DND-41 (cell line): ENCODE results near the gene CCN5.

Source experiments
- ATAC-seq: fragments of 200-7000 bp; cut with Tn5 transposase; 3 replicates; pipeline ENCODE4 v1.9.1; 2021; ENCODE audit warnings: low read depth; ENCODE audit not compliant: insufficient read depth
- DNase-seq: peaks from one replicate; pipeline ENCODE4 v3.0.0-alpha.2; 2020
- H2AFZ ChIP-seq: 2 replicates; pipeline ENCODE4 v1.6.0; 2012; ENCODE audit warnings: low read depth, low read length
- H3K27ac ChIP-seq: 2 replicates; pipeline ENCODE4 v1.5.1; 2012; ENCODE audit warnings: low read length, inconsistent platforms
- H3K27me3 ChIP-seq: fragments of 200-600 bp; sonication (generic); 2 replicates; pipeline ENCODE4 v1.6.0; 2012; ENCODE audit warnings: low read length, mild to moderate bottlenecking, inconsistent platforms; ENCODE audit not compliant: insufficient read depth, poor library complexity
- H3K36me3 ChIP-seq: 2 replicates; pipeline ENCODE4 v1.5.1; 2012; ENCODE audit warnings: low read length, inconsistent platforms; ENCODE audit not compliant: insufficient read depth
- H3K4me1 ChIP-seq: 2 replicates; pipeline ENCODE4 v1.5.1; 2012; ENCODE audit warnings: mild to moderate bottlenecking, low read length; ENCODE audit not compliant: insufficient read depth
- H3K4me2 ChIP-seq: 2 replicates; pipeline ENCODE4 v1.6.0; 2012; ENCODE audit warnings: mild to moderate bottlenecking, moderate library complexity, low read length, inconsistent platforms; ENCODE audit not compliant: insufficient read depth
- H3K4me3 ChIP-seq, 2 experiments: fragments of 200-600 bp in 1 of 2; shearing (Covaris generic) in 1 of 2; 2 replicates each; pipeline ENCODE4 v1.5.1; 2012 to 2016; ENCODE audit warnings: inconsistent platforms in 2 of 2, low read length in 2 of 2, mild to moderate bottlenecking in 2 of 2, low read depth in 1 of 2, moderate library complexity in 1 of 2
- H3K79me2 ChIP-seq: 2 replicates; pipeline ENCODE4 v1.6.0; 2012; ENCODE audit warnings: low read length, inconsistent platforms; ENCODE audit not compliant: insufficient read depth
- H3K9ac ChIP-seq: 2 replicates; pipeline ENCODE4 v1.6.0; 2012; ENCODE audit warnings: low read depth, mild to moderate bottlenecking, inconsistent platforms, low read length, moderate library complexity
- H3K9me3 ChIP-seq: 2 replicates; pipeline ENCODE4 v1.5.1; 2012; ENCODE audit warnings: low read length, moderate library complexity, mild to moderate bottlenecking, inconsistent platforms; ENCODE audit not compliant: insufficient read depth, severe bottlenecking
- H4K20me1 ChIP-seq: 2 replicates; pipeline ENCODE4 v1.6.0; 2012; ENCODE audit warnings: low read length; ENCODE audit not compliant: insufficient read depth
- EZH2 ChIP-seq: IDR thresholded peaks from 3 replicates; pipeline ENCODE4 v1.6.1; 2012; ENCODE audit warnings: borderline replicate concordance, low read depth, mild to moderate bottlenecking, moderate library complexity, low read length, inconsistent platforms; ENCODE audit not compliant: severe bottlenecking
- TF ChIP-seq, protein P1 (sequence below): IDR thresholded peaks from 2 replicates; pipeline ENCODE4 v1.5.1; 2012; ENCODE audit warnings: borderline replicate concordance, low read length, moderate library complexity, mild to moderate bottlenecking; ENCODE audit not compliant: poor library complexity, severe bottlenecking; ENCODE audit errors: extremely low read depth

Gene CCN5

DNA sequence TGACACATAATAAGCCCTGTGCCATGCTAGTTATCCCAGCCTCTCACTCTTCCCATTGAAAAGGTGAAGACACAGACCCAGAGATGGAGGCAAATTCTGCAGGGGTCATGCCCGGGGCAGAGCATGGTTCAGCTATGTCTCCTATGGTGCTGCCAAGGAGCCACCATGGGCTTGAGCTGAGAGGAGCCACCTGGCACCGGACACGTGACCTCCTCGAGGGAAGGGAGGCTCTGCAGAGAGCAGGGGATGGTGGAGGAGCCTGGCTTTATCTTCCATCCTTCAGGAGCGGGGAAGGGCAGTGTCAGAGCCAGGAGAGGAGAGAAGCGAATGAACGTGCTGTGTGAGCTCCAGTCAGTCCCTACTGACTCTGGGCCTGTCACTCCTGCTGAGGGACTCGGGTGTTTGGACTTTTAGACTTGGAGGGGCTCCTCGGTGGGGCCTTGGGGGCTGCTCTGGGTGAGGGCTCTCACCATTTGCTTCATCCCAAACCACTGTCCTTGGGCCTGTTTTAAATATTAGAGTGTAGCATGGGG, 11.1 kb upstream of the CCN5 start:
- no peaks in the 10 kb centered on the region for H3K36me3 ChIP-seq
- H3K4me3 ChIP-seq, result no peak overlapping the region
- no peaks in the 10 kb centered on the region for H3K9me3 ChIP-seq
- no peak for TF ChIP-seq EZH2
- TF ChIP-seq, protein P1, sequence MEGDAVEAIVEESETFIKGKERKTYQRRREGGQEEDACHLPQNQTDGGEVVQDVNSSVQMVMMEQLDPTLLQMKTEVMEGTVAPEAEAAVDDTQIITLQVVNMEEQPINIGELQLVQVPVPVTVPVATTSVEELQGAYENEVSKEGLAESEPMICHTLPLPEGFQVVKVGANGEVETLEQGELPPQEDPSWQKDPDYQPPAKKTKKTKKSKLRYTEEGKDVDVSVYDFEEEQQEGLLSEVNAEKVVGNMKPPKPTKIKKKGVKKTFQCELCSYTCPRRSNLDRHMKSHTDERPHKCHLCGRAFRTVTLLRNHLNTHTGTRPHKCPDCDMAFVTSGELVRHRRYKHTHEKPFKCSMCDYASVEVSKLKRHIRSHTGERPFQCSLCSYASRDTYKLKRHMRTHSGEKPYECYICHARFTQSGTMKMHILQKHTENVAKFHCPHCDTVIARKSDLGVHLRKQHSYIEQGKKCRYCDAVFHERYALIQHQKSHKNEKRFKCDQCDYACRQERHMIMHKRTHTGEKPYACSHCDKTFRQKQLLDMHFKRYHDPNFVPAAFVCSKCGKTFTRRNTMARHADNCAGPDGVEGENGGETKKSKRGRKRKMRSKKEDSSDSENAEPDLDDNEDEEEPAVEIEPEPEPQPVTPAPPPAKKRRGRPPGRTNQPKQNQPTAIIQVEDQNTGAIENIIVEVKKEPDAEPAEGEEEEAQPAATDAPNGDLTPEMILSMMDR, result no peak
- ATAC-seq (no peak), DNase-seq (no peak)
- H3K79me2 ChIP-seq, result no peaks in the 10 kb centered on the region
- no peak overlapping the region for H3K9ac ChIP-seq
- H3K4me2 ChIP-seq, result no peak overlapping the region
- H2AFZ ChIP-seq, result no peak overlapping the region
- no peaks in the 10 kb centered on the region for H3K27me3 ChIP-seq
- no peaks in the 10 kb centered on the region for H3K4me1 ChIP-seq
- no peak overlapping the region for H3K27ac ChIP-seq
- H4K20me1 ChIP-seq, result peaks cover 4% of the 10 kb centered on the region; the same call in 1 of the 2 replicates

DNA sequence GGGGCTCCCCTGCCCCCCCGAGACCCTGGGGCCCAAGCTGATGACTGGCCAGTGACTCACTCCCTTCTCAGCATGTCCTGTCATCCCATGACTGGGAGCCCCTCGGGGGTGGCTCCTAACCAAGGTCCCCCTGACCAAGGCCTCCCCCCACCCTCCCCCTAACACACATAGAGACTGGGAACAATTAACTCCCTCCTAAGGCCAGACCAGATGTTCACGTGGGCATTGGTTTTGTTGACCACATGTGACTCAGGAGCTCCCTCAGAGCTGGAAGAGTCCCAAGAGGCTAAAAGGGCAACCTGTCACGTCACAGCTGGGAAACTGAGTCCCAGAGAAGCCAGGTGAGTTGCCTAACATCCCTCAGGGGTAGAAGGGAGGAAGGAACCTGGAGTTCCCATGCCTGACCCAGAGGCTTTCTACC, 10.6 kb upstream of the CCN5 start:
- peaks cover 4% of the 10 kb centered on the region; the same call in 1 of the 2 replicates for H4K20me1 ChIP-seq
- no peaks in the 10 kb centered on the region for H3K9me3 ChIP-seq
- DNase-seq, result no peak
- H3K36me3 ChIP-seq, result no peaks in the 10 kb centered on the region
- no peak for TF ChIP-seq EZH2
- TF ChIP-seq, protein P1, result no peak
- no peaks in the 10 kb centered on the region for H3K27me3 ChIP-seq
- H2AFZ ChIP-seq, result no peak overlapping the region
- H3K27ac ChIP-seq, result no peak overlapping the region
- no peak overlapping the region for H3K4me3 ChIP-seq
- H3K4me2 ChIP-seq, result no peak overlapping the region
- H3K4me1 ChIP-seq, result no peaks in the 10 kb centered on the region
- no peak for ATAC-seq
- H3K9ac ChIP-seq, result no peak overlapping the region
- H3K79me2 ChIP-seq, result no peaks in the 10 kb centered on the region

DNA sequence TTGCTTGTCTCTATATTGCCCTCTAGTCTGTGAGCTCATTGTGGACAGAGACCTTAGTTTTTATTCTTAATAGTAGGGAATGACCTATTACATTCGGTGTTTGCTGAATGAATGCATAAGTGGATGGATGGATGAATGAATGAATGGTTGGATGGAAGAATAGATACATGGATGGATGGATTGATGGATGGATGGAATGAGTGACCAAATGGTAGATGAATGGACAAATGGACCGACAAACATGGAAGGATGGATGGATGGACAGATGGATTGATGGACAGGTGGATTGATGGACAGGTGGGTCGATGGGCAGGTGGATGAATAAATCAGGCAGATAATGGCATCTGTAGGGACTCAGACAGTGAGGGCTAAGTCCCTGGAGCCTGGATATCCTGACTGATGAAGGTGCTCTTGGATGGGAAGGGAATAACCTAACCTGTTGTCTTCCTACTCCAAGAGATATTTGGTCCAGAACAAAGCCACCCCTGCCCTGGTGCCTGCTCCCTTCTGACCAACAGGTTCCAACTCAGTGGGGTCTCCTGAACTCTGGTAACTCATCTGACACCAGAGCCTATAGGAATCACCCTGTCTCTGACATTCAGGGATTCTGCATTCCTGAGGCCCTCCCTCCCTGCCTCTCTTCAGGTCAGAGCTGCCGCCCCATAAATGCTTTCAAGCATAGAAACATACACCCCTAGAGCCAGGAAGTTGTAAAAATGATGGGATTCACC, 9.6 kb upstream of the CCN5 start:
- DNase-seq (no peak), ATAC-seq (no peak)
- Histone ChIP-seq H4K20me1 (no peaks in the 10 kb centered on the region), H3K9ac (no peak overlapping the region), H2AFZ (no peak overlapping the region), H3K9me3 (no peaks in the 10 kb centered on the region), H3K4me1 (no peaks in the 10 kb centered on the region), H3K4me2 (no peak overlapping the region), H3K36me3 (no peaks in the 10 kb centered on the region), H3K4me3 (no peak overlapping the region), H3K27me3 (no peaks in the 10 kb centered on the region), H3K79me2 (no peaks in the 10 kb centered on the region), H3K27ac (no peak overlapping the region)
- TF ChIP-seq EZH2, result no peak
- TF ChIP-seq, protein P1, result no peak
